HCT116 (cell line): ENCODE data around the gene SCN4A.

ENCODE experiments used
- EGR1 ChIP-seq: IDR thresholded peaks from 2 replicates; pipeline ENCODE4 v1.6.1; 2012; ENCODE audit warnings: low read depth
- EZH2phosphoT487 ChIP-seq: fragments of 200-600 bp; IDR thresholded peaks from 2 replicates; pipeline ENCODE4 v1.6.1; 2018; ENCODE audit warnings: antibody characterized with exemption, borderline replicate concordance
- POLR2A ChIP-seq: IDR thresholded peaks from 2 replicates; pipeline ENCODE4 v1.7.0; 2011; ENCODE audit warnings: borderline replicate concordance; ENCODE audit not compliant: insufficient read depth, insufficient read length; ENCODE audit errors: extremely low read depth
- POLR2AphosphoS5 ChIP-seq: IDR thresholded peaks from 2 replicates; pipeline ENCODE4 v1.6.1; 2011; ENCODE audit warnings: mild to moderate bottlenecking, low read depth, low read length, moderate library complexity
- SIN3A ChIP-seq: IDR thresholded peaks from 2 replicates; pipeline ENCODE4 v1.6.1; 2012; ENCODE audit warnings: low read depth
- SRF ChIP-seq: IDR thresholded peaks from 2 replicates; pipeline ENCODE4 v1.6.1; 2012; ENCODE audit warnings: low read depth
- TCF7L2 ChIP-seq: IDR thresholded peaks from 2 replicates; pipeline ENCODE4 v1.7.0; 2011; ENCODE audit warnings: borderline replicate concordance, inconsistent platforms; ENCODE audit not compliant: insufficient read depth, insufficient read length; ENCODE audit errors: extremely low read depth
- ZFX ChIP-seq: fragments of 450-650 bp; IDR thresholded peaks from 2 replicates; pipeline ENCODE4 v1.6.1; 2017
- ZNF274 ChIP-seq: fragments of 200-500 bp; sonication (Bioruptor generic); IDR thresholded peaks from 2 replicates; pipeline ENCODE4 v1.6.1; 2014; ENCODE audit warnings: mild to moderate bottlenecking, low read depth, low read length, inconsistent platforms
- TF ChIP-seq, protein P1 (sequence below), 3 experiments: fragments of 200-600 bp in 1 of 3; sonication (generic) in 1 of 3; IDR thresholded peaks in 2 of 3; conservative IDR thresholded peaks in 1 of 3; 2 replicates each; pipeline ENCODE4 v1.5.1; 2012 to 2017; ENCODE audit warnings: low read depth in 2 of 3, low read length in 2 of 3, antibody characterized with exemption in 1 of 3, borderline replicate concordance in 1 of 3, control low read depth in 1 of 3, mild to moderate bottlenecking in 1 of 3, mixed read lengths in 1 of 3, mixed run types in 1 of 3, moderate library complexity in 1 of 3; ENCODE audit not compliant: insufficient read depth in 1 of 3
- TF ChIP-seq, protein P2 (sequence below): IDR thresholded peaks from 2 replicates; pipeline ENCODE4 v1.6.1; 2012
- TF ChIP-seq, protein P3 (sequence below): IDR thresholded peaks from 2 replicates; pipeline ENCODE4 v1.6.1; 2012

GRCh38 chr17:63963123-63963522 is 9.6 kb downstream of the SCN4A start:
- TF ChIP-seq ZNF274 (no peak), POLR2A (no peak), SRF (no peak), EGR1 (no peak), EZH2phosphoT487 (no peak), POLR2AphosphoS5 (no peak), TCF7L2 (no peak), ZFX (no peak), SIN3A (no peak)
- TF ChIP-seq, protein P1, sequence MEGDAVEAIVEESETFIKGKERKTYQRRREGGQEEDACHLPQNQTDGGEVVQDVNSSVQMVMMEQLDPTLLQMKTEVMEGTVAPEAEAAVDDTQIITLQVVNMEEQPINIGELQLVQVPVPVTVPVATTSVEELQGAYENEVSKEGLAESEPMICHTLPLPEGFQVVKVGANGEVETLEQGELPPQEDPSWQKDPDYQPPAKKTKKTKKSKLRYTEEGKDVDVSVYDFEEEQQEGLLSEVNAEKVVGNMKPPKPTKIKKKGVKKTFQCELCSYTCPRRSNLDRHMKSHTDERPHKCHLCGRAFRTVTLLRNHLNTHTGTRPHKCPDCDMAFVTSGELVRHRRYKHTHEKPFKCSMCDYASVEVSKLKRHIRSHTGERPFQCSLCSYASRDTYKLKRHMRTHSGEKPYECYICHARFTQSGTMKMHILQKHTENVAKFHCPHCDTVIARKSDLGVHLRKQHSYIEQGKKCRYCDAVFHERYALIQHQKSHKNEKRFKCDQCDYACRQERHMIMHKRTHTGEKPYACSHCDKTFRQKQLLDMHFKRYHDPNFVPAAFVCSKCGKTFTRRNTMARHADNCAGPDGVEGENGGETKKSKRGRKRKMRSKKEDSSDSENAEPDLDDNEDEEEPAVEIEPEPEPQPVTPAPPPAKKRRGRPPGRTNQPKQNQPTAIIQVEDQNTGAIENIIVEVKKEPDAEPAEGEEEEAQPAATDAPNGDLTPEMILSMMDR (IDR thresholded peaks at IDR 0.05 in 2 of 3, conservative IDR thresholded peaks at IDR 0.05 in 1 of 3; ENCODE audit: borderline replicate concordance in 1 of 3, insufficient read depth in 1 of 3, low read depth in 2 of 3, low read length in 2 of 3), result no peak
- TF ChIP-seq, protein P2, sequence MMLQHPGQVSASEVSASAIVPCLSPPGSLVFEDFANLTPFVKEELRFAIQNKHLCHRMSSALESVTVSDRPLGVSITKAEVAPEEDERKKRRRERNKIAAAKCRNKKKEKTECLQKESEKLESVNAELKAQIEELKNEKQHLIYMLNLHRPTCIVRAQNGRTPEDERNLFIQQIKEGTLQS, result no peak
- TF ChIP-seq, protein P3, sequence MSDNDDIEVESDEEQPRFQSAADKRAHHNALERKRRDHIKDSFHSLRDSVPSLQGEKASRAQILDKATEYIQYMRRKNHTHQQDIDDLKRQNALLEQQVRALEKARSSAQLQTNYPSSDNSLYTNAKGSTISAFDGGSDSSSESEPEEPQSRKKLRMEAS, result no peak
